ENCODE data around the gene CD1B.
"Not testable (repeated sequence)": the region's sequence is repeated elsewhere in the genome, so short reads cannot be mapped to it uniquely, and the experiment has no call there.

CD1B gene
- total RNA-seq = 0.35 to 4.5 (median 1.1) reads per million in 17 experiments

- peak in 2 of 4 experiments; percentile 19 for DNase-seq
Measured at GRCh38 chr1:158331481-158332150, at the start of gene CD1B. Gene CD1B, minus strand, starts transcription at chr1:158331531. Its CDS starts 108 bp downstream, at chr1:158331423.

- DNase-seq = peak in 2 of 4 experiments; percentile 30 to 50
Measured at GRCh38 chr1:158374860-158375259, 43.5 kb upstream of the CD1B start.

GRCh38 chr1:158374101-158374500 lies 42.8 kb upstream of the CD1B start:
- not testable (repeated sequence) for DNase-seq

GRCh38 chr1:158371188-158371953 lies 40.0 kb upstream of the CD1B start:
- DNase-seq = no peak

GRCh38 chr1:158366783-158367182 lies 35.5 kb upstream of the CD1B start:
- DNase-seq = no peak

GRCh38 chr1:158362941-158363340 lies 31.6 kb upstream of the CD1B start:
- DNase-seq = no peak

GRCh38 chr1:158362482-158362881 lies 31.2 kb upstream of the CD1B start:
- no peak for DNase-seq

GRCh38 chr1:158357441-158357840 lies 26.1 kb upstream of the CD1B start:
- no peak for DNase-seq

GRCh38 chr1:158356616-158357015 lies 25.3 kb upstream of the CD1B start:
- DNase-seq = no peak

- no peak for DNase-seq
Measured at GRCh38 chr1:158355773-158356285, 24.5 kb upstream of the CD1B start.

GRCh38 chr1:158354255-158354654 lies 22.9 kb upstream of the CD1B start:
- peak; percentile 57 to 77 (median 69) for DNase-seq

GRCh38 chr1:158353303-158354075 lies 22.2 kb upstream of the CD1B start, which contains the start of gene CD1E:
Gene CD1E, plus strand, starts transcription at chr1:158353894. Its CDS starts 95 bp downstream, at chr1:158353989.
- peak; percentile 60 to 83 (median 78) for DNase-seq

- DNase-seq = not testable (repeated sequence)
Measured at GRCh38 chr1:158348946-158349345, 17.6 kb upstream of the CD1B start.

- DNase-seq = not testable (repeated sequence)
Measured at GRCh38 chr1:158336413-158336812, 5.1 kb upstream of the CD1B start.

- DNase-seq = no peak
Measured at GRCh38 chr1:158335213-158335532, 3.8 kb upstream of the CD1B start.

- DNase-seq = no peak
Measured at GRCh38 chr1:158334526-158335212, 3.3 kb upstream of the CD1B start.

GRCh38 chr1:158333405-158334155 lies 2.2 kb upstream of the CD1B start:
- peak in 3 of 4 experiments; percentile 6 to 58 (median 49) for DNase-seq

GRCh38 chr1:158331106-158331425 lies 265 bp downstream of the CD1B start:
- no peak for DNase-seq

- DNase-seq = no peak
Measured at GRCh38 chr1:158330391-158331105, 783 bp downstream of the CD1B start.

- DNase-seq = peak; percentile 32 to 67 (median 56)
Measured at GRCh38 chr1:158329733-158330132, 1.6 kb downstream of the CD1B start.

GRCh38 chr1:158329300-158329699 lies 2.0 kb downstream of the CD1B start:
- no peak for DNase-seq

Measured in suppressor macrophage (primary cell).